OCI-LY7 (cell line): ENCODE results near the gene GALNT10. TPM values are rescaled to one million over a fixed set of nuclear protein-coding genes. Genes with fewer than 3 reads are reported as not detected.

Experiments
- BruUV-seq: library from RNA; stranded (reverse); fragments of 400-500 nt; replicated peaks from 2 replicates; lab custom pipeline; 2021; lab: Mats Ljungman, UMichigan
- CTCF ChIA-PET: fragments of 300-600 bp; sonication (Branson Sonifier 250); formaldehyde crosslinking; loops from one replicate; lab custom pipeline; 2022; ENCODE audit warnings: antibody characterized with exemption; ENCODE audit not compliant: unreplicated experiment; lab: Charles Lee
- POLR2A ChIA-PET: fragments of 300-600 bp; sonication (Branson Sonifier 250); formaldehyde crosslinking; loops from one replicate; lab custom pipeline; 2022; ENCODE audit warnings: antibody characterized with exemption; lab: Charles Lee
- DNase-seq: peaks from one replicate; pipeline ENCODE4 v3.0.0-alpha.2; 2015; ENCODE audit warnings: low spot score
- H2AFZ ChIP-seq: fragments of 200-600 bp; sonication (generic), shearing (Covaris generic); 2 replicates; pipeline ENCODE4 v1.6.1; 2014; ENCODE audit warnings: mild to moderate bottlenecking, antibody characterized with exemption, low read length, moderate library complexity
- H3K27ac ChIP-seq: fragments of 200-600 bp; sonication (generic); 2 replicates; pipeline ENCODE4 v1.5.1; 2014; ENCODE audit warnings: mixed run types, low read depth, mild to moderate bottlenecking, moderate library complexity, low read length, inconsistent platforms; ENCODE audit not compliant: poor library complexity, severe bottlenecking
- H3K36me3 ChIP-seq: fragments of 200-600 bp; sonication (generic); 2 replicates; pipeline ENCODE4 v1.6.1; 2014; ENCODE audit warnings: mild to moderate bottlenecking, antibody characterized with exemption, low read length, moderate library complexity, mixed read lengths; ENCODE audit not compliant: insufficient read depth
- H3K4me1 ChIP-seq: fragments of 200-600 bp; sonication (generic); 2 replicates; pipeline ENCODE4 v1.5.1; 2014; ENCODE audit warnings: mild to moderate bottlenecking, low read length; ENCODE audit not compliant: insufficient read depth, poor library complexity, severe bottlenecking
- H3K4me2 ChIP-seq: fragments of 200-600 bp; sonication (generic); 2 replicates; pipeline ENCODE4 v1.6.1; 2014; ENCODE audit warnings: mild to moderate bottlenecking, low read length
- H3K4me3 ChIP-seq: fragments of 200-600 bp; sonication (generic); 2 replicates; pipeline ENCODE4 v1.5.1; 2014; ENCODE audit warnings: mild to moderate bottlenecking, low read depth, low read length; ENCODE audit not compliant: poor library complexity, severe bottlenecking
- H3K79me2 ChIP-seq: fragments of 200-600 bp; sonication (generic); 2 replicates; pipeline ENCODE4 v1.6.1; 2016; ENCODE audit warnings: low read depth, mild to moderate bottlenecking, low read length, moderate library complexity, mixed read lengths; ENCODE audit not compliant: insufficient read depth
- H3K9me2 ChIP-seq: fragments of 200-600 bp; sonication (generic); 2 replicates; pipeline ENCODE4 v1.6.1; 2016; ENCODE audit warnings: mild to moderate bottlenecking, low read length, mixed read lengths; ENCODE audit not compliant: insufficient read depth
- H3K9me3 ChIP-seq: fragments of 200-600 bp; sonication (generic); 2 replicates; pipeline ENCODE4 v1.6.1; 2014; ENCODE audit warnings: mild to moderate bottlenecking, mixed run types, low read length, mixed read lengths
- H4K20me1 ChIP-seq: fragments of 200-600 bp; sonication (generic); 2 replicates; pipeline ENCODE4 v1.6.1; 2014; ENCODE audit warnings: mild to moderate bottlenecking, antibody characterized with exemption, low read length, moderate library complexity, mixed read lengths; ENCODE audit not compliant: insufficient read depth
- EZH2phosphoT487 ChIP-seq: fragments of 200-600 bp; sonication (generic); IDR thresholded peaks from 2 replicates; pipeline ENCODE4 v1.6.1; 2018; ENCODE audit warnings: low read depth, borderline replicate concordance, mild to moderate bottlenecking, mixed run types, antibody characterized with exemption, low read length, moderate library complexity, mixed read lengths
- intact Hi-C: fragments of 100-400 bp; cut with micrococcal nuclease; formaldehyde crosslinking; loops from one replicate; pipeline ENCODE4 v1.10.0; 2022; ENCODE audit not compliant: unreplicated experiment
- total RNA-seq, 2 experiments: library from RNA; depleted of rRNA in 1 of 2; stranded (reverse); fragments of >200 nt in 1 of 2; shearing (Covaris generic) in 1 of 2; gene quantifications; 2 replicates each; pipeline ENCODE4 v1.2.3, GENCODE V29; 2014 to 2022
- TF ChIP-seq, protein P1 (sequence below): fragments of 200-600 bp; sonication (generic); conservative IDR thresholded peaks from 2 replicates; pipeline ENCODE4 v1.5.1; 2014; ENCODE audit warnings: mild to moderate bottlenecking, antibody characterized with exemption, low read length, moderate library complexity, mixed read lengths

GALNT10 gene
- total RNA-seq, 2 experiments from 2014 or later, result 7.3 to 20.6 TPM

GRCh38 chr5:154376481-154376880 is 185.9 kb downstream of the GALNT10 start:
- Histone ChIP-seq H4K20me1 (no peaks in the 10 kb centered on the region), H3K4me3 (no peak overlapping the region), H3K36me3 (no peaks in the 10 kb centered on the region), H3K4me1 (no peaks in the 10 kb centered on the region), H3K27ac (no peak overlapping the region), H3K9me2 (no peaks in the 10 kb centered on the region), H3K4me2 (no peak overlapping the region), H2AFZ (no peak overlapping the region), H3K79me2 (no peaks in the 10 kb centered on the region), H3K9me3 (no peaks in the 10 kb centered on the region)
- ChIA-PET POLR2A (no interaction called here), CTCF (no interaction called here)
- intact Hi-C loops, result no loop called here
- no TSS peak for BruUV-seq
- no peak for DNase-seq
- TF ChIP-seq, protein P1, sequence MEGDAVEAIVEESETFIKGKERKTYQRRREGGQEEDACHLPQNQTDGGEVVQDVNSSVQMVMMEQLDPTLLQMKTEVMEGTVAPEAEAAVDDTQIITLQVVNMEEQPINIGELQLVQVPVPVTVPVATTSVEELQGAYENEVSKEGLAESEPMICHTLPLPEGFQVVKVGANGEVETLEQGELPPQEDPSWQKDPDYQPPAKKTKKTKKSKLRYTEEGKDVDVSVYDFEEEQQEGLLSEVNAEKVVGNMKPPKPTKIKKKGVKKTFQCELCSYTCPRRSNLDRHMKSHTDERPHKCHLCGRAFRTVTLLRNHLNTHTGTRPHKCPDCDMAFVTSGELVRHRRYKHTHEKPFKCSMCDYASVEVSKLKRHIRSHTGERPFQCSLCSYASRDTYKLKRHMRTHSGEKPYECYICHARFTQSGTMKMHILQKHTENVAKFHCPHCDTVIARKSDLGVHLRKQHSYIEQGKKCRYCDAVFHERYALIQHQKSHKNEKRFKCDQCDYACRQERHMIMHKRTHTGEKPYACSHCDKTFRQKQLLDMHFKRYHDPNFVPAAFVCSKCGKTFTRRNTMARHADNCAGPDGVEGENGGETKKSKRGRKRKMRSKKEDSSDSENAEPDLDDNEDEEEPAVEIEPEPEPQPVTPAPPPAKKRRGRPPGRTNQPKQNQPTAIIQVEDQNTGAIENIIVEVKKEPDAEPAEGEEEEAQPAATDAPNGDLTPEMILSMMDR, result no peak
- no peak for TF ChIP-seq EZH2phosphoT487

DNA sequence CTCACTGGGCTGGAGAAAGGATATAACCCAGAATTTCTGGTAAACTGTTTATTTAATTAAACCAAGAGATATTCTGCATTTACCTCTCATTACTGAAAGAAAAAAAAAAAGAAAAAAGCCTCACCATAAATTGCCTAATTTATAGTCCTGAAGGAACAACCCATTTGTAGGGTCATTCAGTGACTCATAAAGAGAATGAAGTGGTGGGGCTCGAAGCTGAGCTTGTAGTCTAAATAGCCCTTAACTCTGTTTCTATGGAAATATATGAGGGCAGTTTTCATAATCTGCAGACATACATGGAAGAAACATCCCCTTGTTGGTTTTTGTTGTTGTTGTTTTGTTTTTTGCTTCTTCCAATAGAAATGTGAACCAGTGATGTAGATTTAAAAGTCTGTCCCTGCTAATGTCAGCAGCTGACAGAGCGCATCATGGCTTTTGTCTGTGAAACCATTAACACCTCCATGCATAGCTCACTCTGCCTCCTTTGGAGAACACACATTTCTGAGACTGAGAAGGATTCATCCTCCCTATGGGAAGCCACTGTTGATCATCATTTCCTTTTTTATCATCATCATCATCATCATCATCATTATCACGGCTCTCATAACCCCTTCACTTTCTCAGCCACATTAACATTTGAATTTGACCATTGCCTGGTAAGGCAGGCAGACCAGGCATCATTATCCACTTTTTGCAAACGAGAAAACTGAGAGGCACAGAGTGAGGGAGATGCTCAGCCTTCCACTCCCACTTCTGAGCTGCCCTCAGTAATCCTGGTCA is 187.4 kb downstream of the GALNT10 start:
- CTCF ChIA-PET, result interaction anchor here (0.6 kb wide), 1 partner anchor 244 kb away, joined by 3 read pairs; no protein-coding TSS in a partner anchor
- intact Hi-C loops, result no loop called here
- no peak for DNase-seq
- POLR2A ChIA-PET, result interaction anchor here (0.6 to 0.7 kb wide), 2 partner anchors 42 to 443 kb away, joined by 3 read pairs; no protein-coding TSS in a partner anchor
- Histone ChIP-seq H3K79me2 (no peaks in the 10 kb centered on the region), H3K4me2 (no peak overlapping the region), H2AFZ (no peak overlapping the region), H3K4me1 (no peaks in the 10 kb centered on the region), H3K9me2 (no peaks in the 10 kb centered on the region), H3K9me3 (no peaks in the 10 kb centered on the region), H3K36me3 (no peaks in the 10 kb centered on the region; the same call in 1 of the 2 replicates), H3K4me3 (no peak overlapping the region), H4K20me1 (no peaks in the 10 kb centered on the region), H3K27ac (no peak overlapping the region)
- no TSS peak for BruUV-seq
- TF ChIP-seq, protein P1, result no peak
- TF ChIP-seq EZH2phosphoT487, result no peak

- Histone ChIP-seq H3K36me3 (peaks cover 7% of the 10 kb centered on the region), H3K4me2 (no peak overlapping the region), H3K9me3 (no peaks in the 10 kb centered on the region), H4K20me1 (no peaks in the 10 kb centered on the region), H3K27ac (no peak overlapping the region), H3K79me2 (no peaks in the 10 kb centered on the region), H3K4me1 (peaks cover 13% of the 10 kb centered on the region), H2AFZ (no peak overlapping the region), H3K4me3 (no peak overlapping the region), H3K9me2 (no peaks in the 10 kb centered on the region)
- BruUV-seq, result no TSS peak
- ChIA-PET POLR2A (no interaction called here), CTCF (no interaction called here)
- TF ChIP-seq, protein P1, result no peak
- no peak for TF ChIP-seq EZH2phosphoT487
- intact Hi-C loops, result no loop called here
- no peak for DNase-seq
Measured at GRCh38 chr5:154380263-154380662, 189.7 kb downstream of the GALNT10 start.
